ENCODE data around the gene TYW1. TPM values are rescaled to one million over a fixed set of nuclear protein-coding genes. Genes with fewer than 3 reads are reported as not detected.
"Not testable (repeated sequence)": the region's sequence is repeated elsewhere in the genome, so short reads cannot be mapped to it uniquely, and the experiment has no call there.

The TYW1 gene
- total and polyA plus RNA-seq, 2 experiments from 2014 or later = 13.8 to 18.5 TPM

DNA sequence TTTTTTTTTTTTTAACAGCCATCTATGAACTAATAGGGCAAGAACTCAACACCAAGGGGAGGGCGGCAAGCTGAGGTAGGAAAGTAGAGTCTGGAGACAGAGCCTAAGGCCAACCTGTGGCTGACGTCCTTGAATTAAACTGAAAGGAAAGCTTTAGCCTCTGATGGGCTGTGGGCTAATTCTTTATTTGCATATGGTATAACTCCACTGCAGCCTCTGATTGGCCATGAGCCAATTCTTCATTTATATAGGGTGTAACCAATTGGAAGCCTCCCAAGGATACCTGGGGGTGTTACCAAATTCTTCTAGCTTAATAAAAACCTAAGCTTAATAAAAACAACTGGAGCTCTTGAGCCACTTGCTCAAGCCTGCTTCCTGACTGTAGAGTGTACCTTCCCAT lies 10.3 kb downstream of the TYW1 start:
- TF ChIP-seq EZH2 (IDR thresholded peaks at IDR 0.05; ENCODE audit: borderline replicate concordance) (no peak), EZH2phosphoT487 (IDR thresholded peaks at IDR 0.05; ENCODE audit: low read depth, severe bottlenecking, unreplicated experiment) (no peak)
- TF ChIP-seq, protein P1, sequence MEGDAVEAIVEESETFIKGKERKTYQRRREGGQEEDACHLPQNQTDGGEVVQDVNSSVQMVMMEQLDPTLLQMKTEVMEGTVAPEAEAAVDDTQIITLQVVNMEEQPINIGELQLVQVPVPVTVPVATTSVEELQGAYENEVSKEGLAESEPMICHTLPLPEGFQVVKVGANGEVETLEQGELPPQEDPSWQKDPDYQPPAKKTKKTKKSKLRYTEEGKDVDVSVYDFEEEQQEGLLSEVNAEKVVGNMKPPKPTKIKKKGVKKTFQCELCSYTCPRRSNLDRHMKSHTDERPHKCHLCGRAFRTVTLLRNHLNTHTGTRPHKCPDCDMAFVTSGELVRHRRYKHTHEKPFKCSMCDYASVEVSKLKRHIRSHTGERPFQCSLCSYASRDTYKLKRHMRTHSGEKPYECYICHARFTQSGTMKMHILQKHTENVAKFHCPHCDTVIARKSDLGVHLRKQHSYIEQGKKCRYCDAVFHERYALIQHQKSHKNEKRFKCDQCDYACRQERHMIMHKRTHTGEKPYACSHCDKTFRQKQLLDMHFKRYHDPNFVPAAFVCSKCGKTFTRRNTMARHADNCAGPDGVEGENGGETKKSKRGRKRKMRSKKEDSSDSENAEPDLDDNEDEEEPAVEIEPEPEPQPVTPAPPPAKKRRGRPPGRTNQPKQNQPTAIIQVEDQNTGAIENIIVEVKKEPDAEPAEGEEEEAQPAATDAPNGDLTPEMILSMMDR (IDR thresholded peaks at IDR 0.05; ENCODE audit: poor library complexity) = no peak

DNA sequence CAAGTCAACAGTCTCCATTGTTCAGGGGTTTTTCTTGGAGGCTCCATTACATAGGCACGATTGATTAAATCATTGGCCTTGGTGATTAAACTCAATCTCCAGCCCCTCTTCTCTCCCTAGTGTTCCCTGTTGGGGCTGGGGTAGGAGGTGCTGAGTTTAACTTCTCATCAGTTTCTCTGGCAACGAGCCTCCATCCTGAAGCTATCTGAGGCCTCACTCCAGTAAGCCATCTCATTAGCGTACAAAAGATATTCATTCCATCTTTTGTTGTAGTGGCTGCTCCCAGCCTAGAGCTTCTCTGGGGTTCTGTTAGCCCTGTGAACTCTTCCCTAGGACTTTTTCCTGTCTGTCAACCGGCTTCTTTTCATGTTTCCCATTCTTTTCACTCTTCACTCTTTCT lies 11.6 kb downstream of the TYW1 start:
- Histone ChIP-seq H3K9me3 (ENCODE audit: low read depth) (no peaks in the 10 kb centered on the region), H3K36me3 (replicated peaks; ENCODE audit: insufficient read depth, low read depth) (no peaks in the 10 kb centered on the region), H3K4me2 (no peak overlapping the region), H3K4me1 (ENCODE audit: insufficient read depth) (no peaks in the 10 kb centered on the region), H3K27ac (no peak overlapping the region), H3K9me2 (replicated peaks; ENCODE audit: insufficient read depth) (no peaks in the 10 kb centered on the region), H3K4me3 (no peak overlapping the region), H3K79me2 (no peaks in the 10 kb centered on the region), H2AFZ (no peak overlapping the region), H3K27me3 (no peaks in the 10 kb centered on the region), H4K20me1 (ENCODE audit: insufficient read depth, poor library complexity, severe bottlenecking) (no peaks in the 10 kb centered on the region)
- TF ChIP-seq EZH2 (IDR thresholded peaks at IDR 0.05; ENCODE audit: borderline replicate concordance) (no peak), EZH2phosphoT487 (IDR thresholded peaks at IDR 0.05; ENCODE audit: low read depth, severe bottlenecking, unreplicated experiment) (no peak)
- TF ChIP-seq, protein P1 (IDR thresholded peaks at IDR 0.05; ENCODE audit: poor library complexity) = no peak
- WGBS (ENCODE audit: low lambda C conversion rate, missing lambda C conversion rate) = 95% methylated on average over 4 of the region's 4 CpGs
- DNase-seq (ENCODE audit: low spot score) = no peak

More for the DNA sequence above, 10.3 kb downstream of the TYW1 start:
- H3K27ac ChIP-seq = no peak overlapping the region
- no peaks in the 10 kb centered on the region for H3K36me3 ChIP-seq (replicated peaks; ENCODE audit: insufficient read depth, low read depth)
- no peak overlapping the region for H3K4me3 ChIP-seq
- H3K4me1 ChIP-seq (ENCODE audit: insufficient read depth) = no peaks in the 10 kb centered on the region
- H2AFZ ChIP-seq = no peak overlapping the region
- H3K27me3 ChIP-seq = no peaks in the 10 kb centered on the region
- H3K9me3 ChIP-seq (ENCODE audit: low read depth) = no peaks in the 10 kb centered on the region
- no peaks in the 10 kb centered on the region for H3K79me2 ChIP-seq
- DNase-seq (ENCODE audit: low spot score) = no peak
- no peaks in the 10 kb centered on the region for H4K20me1 ChIP-seq (ENCODE audit: insufficient read depth, poor library complexity, severe bottlenecking)
- 91% methylated on average over 2 of the region's 2 CpGs for WGBS (ENCODE audit: low lambda C conversion rate, missing lambda C conversion rate)
- no peak overlapping the region for H3K4me2 ChIP-seq
- no peaks in the 10 kb centered on the region for H3K9me2 ChIP-seq (replicated peaks; ENCODE audit: insufficient read depth)

DNA sequence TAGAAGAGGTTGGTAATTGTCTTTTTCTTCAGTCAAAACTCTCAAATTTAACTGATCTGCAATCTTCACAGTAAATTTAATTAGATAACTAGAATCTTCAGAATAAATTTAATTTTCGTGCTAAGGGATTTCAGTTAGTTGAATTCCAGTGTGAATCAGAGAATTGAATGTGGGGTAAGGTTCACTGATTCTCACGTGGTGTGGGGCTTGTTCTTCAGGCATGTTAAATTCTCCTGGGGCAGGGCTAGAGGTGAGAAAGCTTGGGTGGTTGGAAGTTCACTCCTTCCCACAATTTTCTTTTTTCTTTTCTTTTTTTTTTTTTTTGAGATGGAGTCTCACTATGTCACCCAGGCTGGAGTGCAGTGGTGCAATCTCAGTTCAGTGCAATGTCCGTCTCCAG lies 13.0 kb downstream of the TYW1 start:
- not testable (repeated sequence) for H3K4me3 ChIP-seq; H2AFZ ChIP-seq; DNase-seq (ENCODE audit: low spot score); H3K4me2 ChIP-seq; H3K27ac ChIP-seq; H4K20me1 ChIP-seq (ENCODE audit: insufficient read depth, poor library complexity, severe bottlenecking); H3K27me3 ChIP-seq; H3K9me3 ChIP-seq (ENCODE audit: low read depth); H3K79me2 ChIP-seq; H3K9me2 ChIP-seq (replicated peaks; ENCODE audit: insufficient read depth); H3K4me1 ChIP-seq (ENCODE audit: insufficient read depth); H3K36me3 ChIP-seq (replicated peaks; ENCODE audit: insufficient read depth, low read depth)
- 89% methylated on average over 3 of the region's 3 CpGs for WGBS (ENCODE audit: low lambda C conversion rate, missing lambda C conversion rate)

DNA sequence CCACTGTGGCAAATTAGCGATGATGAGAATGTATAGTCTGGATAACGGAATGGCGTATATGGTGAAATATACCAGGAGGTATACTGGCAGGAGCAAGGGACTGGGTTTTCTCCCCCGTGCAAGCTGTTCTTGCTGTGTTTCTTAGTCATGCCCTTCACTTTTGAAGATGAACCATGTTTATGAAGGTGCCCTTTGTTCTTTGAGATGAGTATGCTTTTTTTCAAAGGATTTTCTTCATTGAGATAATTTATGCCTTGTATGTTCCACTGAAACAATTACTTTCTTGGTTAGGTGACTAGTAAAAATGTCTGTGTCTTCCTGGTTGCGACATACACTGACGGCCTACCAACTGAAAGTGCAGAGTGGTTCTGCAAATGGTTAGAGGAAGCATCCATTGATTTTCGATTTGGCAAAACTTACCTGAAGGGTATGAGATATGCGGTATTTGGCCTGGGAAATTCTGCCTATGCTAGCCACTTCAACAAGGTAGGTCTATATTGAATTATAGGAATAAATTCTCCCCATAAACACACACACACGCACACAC lies 17.5 kb downstream of the TYW1 start:
- not testable (repeated sequence) for H3K4me3 ChIP-seq; H3K79me2 ChIP-seq; H4K20me1 ChIP-seq (ENCODE audit: insufficient read depth, poor library complexity, severe bottlenecking); H3K9me3 ChIP-seq (ENCODE audit: low read depth); H3K9me2 ChIP-seq (replicated peaks; ENCODE audit: insufficient read depth); H2AFZ ChIP-seq; H3K27ac ChIP-seq; DNase-seq (ENCODE audit: low spot score); H3K4me1 ChIP-seq (ENCODE audit: insufficient read depth); H3K36me3 ChIP-seq (replicated peaks; ENCODE audit: insufficient read depth, low read depth); H3K4me2 ChIP-seq; H3K27me3 ChIP-seq
- WGBS (ENCODE audit: low lambda C conversion rate, missing lambda C conversion rate) = 98% methylated on average over 9 of the region's 9 CpGs

GRCh38 chr7:67017971-67018370 lies 21.3 kb downstream of the TYW1 start:
- H3K27ac ChIP-seq; DNase-seq (ENCODE audit: low spot score); H3K79me2 ChIP-seq; H3K4me1 ChIP-seq (ENCODE audit: insufficient read depth); H3K9me2 ChIP-seq (replicated peaks; ENCODE audit: insufficient read depth); H3K27me3 ChIP-seq; H3K4me3 ChIP-seq; H2AFZ ChIP-seq; H3K4me2 ChIP-seq; H3K9me3 ChIP-seq (ENCODE audit: low read depth); H4K20me1 ChIP-seq (ENCODE audit: insufficient read depth, poor library complexity, severe bottlenecking); H3K36me3 ChIP-seq (replicated peaks; ENCODE audit: insufficient read depth, low read depth): not testable (repeated sequence)
- WGBS (ENCODE audit: low lambda C conversion rate, missing lambda C conversion rate) = 96% methylated on average over 8 of the region's 8 CpGs

Data from hepatocyte (in vitro differentiated cells).